GM15510 (cell line): ENCODE results near the gene KLK11.

ENCODE experiments used
- POLR2A ChIP-seq: IDR thresholded peaks from 3 replicates; pipeline ENCODE4 v1.6.1; 2011; ENCODE audit warnings: borderline replicate concordance; ENCODE audit not compliant: insufficient read length; ENCODE audit errors: extremely low read depth

Gene KLK11

GRCh38 chr19:51034704-51035103, 8.3 kb upstream of the KLK11 start, which contains the start of gene KLK12:
Gene KLK12 (minus strand): TSS chr19:51035002. CDS start chr19:51034621, 381 bp downstream.
- TF ChIP-seq POLR2A = no peak

GRCh38 chr19:51031880-51032225, 5.4 kb upstream of the KLK11 start:
- no peak for TF ChIP-seq POLR2A

GRCh38 chr19:51031220-51031879, 4.9 kb upstream of the KLK11 start:
- TF ChIP-seq POLR2A = no peak

GRCh38 chr19:51030631-51031030, 4.2 kb upstream of the KLK11 start:
- no peak for TF ChIP-seq POLR2A

GRCh38 chr19:51029718-51030117, 3.3 kb upstream of the KLK11 start:
- TF ChIP-seq POLR2A = no peak

- TF ChIP-seq POLR2A = no peak
Observed at GRCh38 chr19:51027873-51028272, 1.5 kb upstream of the KLK11 start.

GRCh38 chr19:51027126-51027806, 850 bp upstream of the KLK11 start:
- TF ChIP-seq POLR2A = no peak

- TF ChIP-seq POLR2A = no peak
Observed at GRCh38 chr19:51025809-51026553, 435 bp downstream of the KLK11 start.

- TF ChIP-seq POLR2A = no peak
Observed at GRCh38 chr19:51025401-51025800, 1.0 kb downstream of the KLK11 start.

GRCh38 chr19:51024924-51025323, 1.5 kb downstream of the KLK11 start:
- TF ChIP-seq POLR2A = no peak

- TF ChIP-seq POLR2A = no peak
Observed at GRCh38 chr19:51023946-51024345, 2.5 kb downstream of the KLK11 start.

GRCh38 chr19:51022526-51022925, 3.9 kb downstream of the KLK11 start:
- TF ChIP-seq POLR2A = no peak

GRCh38 chr19:51020988-51021651, 5.3 kb downstream of the KLK11 start:
- TF ChIP-seq POLR2A = no peak

- TF ChIP-seq POLR2A = no peak
Observed at GRCh38 chr19:51019544-51019925, 6.9 kb downstream of the KLK11 start, which contains the start of gene KLK10. Gene KLK10 (minus strand): TSS chr19:51019709. CDS start chr19:51019130, 579 bp downstream.
